CD4-positive, alpha-beta T cell treated with Interleukin-1 beta for 1 hour (primary cell): ENCODE measurements around the gene CLEC19A.
"Not testable (repeated sequence)": the region's sequence is repeated elsewhere in the genome, so short reads cannot be mapped to it uniquely, and the experiment has no call there.

Experiments
- DNase-seq, 2 donors: peaks; one replicate each; pipeline ENCODE4 v3.0.0-alpha.2; 2020 to 2022

Gene CLEC19A

GRCh38 chr16:19287241-19287640, 1.7 kb downstream of the CLEC19A start:
- DNase-seq = no peak

GRCh38 chr16:19288872-19289799, 3.6 kb downstream of the CLEC19A start:
- no peak for DNase-seq

- DNase-seq = no peak
Measured at GRCh38 chr16:19289811-19290485, 4.4 kb downstream of the CLEC19A start.

GRCh38 chr16:19290860-19291259, 5.3 kb downstream of the CLEC19A start:
- no peak for DNase-seq

- DNase-seq = peak in 1 of 2 donors; percentile 24
Measured at GRCh38 chr16:19291475-19291874, 5.9 kb downstream of the CLEC19A start.

- no peak for DNase-seq
Measured at GRCh38 chr16:19292186-19292585, 6.7 kb downstream of the CLEC19A start.

- peak; percentile 0 to 44 for DNase-seq
Measured at GRCh38 chr16:19294156-19294649, 8.7 kb downstream of the CLEC19A start.

GRCh38 chr16:19295393-19295792, 9.9 kb downstream of the CLEC19A start:
- DNase-seq = no peak

GRCh38 chr16:19297454-19297853, 11.9 kb downstream of the CLEC19A start:
- DNase-seq = no peak

GRCh38 chr16:19299565-19299964, 14.0 kb downstream of the CLEC19A start:
- no peak for DNase-seq

- DNase-seq = no peak
Measured at GRCh38 chr16:19301931-19302330, 16.4 kb downstream of the CLEC19A start.

- DNase-seq = no peak
Measured at GRCh38 chr16:19304750-19305149, 19.2 kb downstream of the CLEC19A start.

- no peak for DNase-seq
Measured at GRCh38 chr16:19305443-19305842, 19.9 kb downstream of the CLEC19A start.

- DNase-seq = no peak
Measured at GRCh38 chr16:19307587-19308241, 22.2 kb downstream of the CLEC19A start.

- no peak for DNase-seq
Measured at GRCh38 chr16:19308392-19308791, 22.9 kb downstream of the CLEC19A start.

GRCh38 chr16:19309178-19309577, 23.6 kb downstream of the CLEC19A start:
- DNase-seq = no peak

GRCh38 chr16:19314718-19315425, 29.3 kb downstream of the CLEC19A start:
- DNase-seq = no peak

GRCh38 chr16:19315889-19316433, 30.4 kb downstream of the CLEC19A start:
- DNase-seq = no peak

- DNase-seq = no peak
Measured at GRCh38 chr16:19316846-19317245, 31.3 kb downstream of the CLEC19A start.

GRCh38 chr16:19321186-19321585, 35.7 kb downstream of the CLEC19A start:
- DNase-seq = not testable (repeated sequence)

- no peak for DNase-seq
Measured at GRCh38 chr16:19323596-19323995, 38.1 kb downstream of the CLEC19A start.

GRCh38 chr16:19328364-19328763, 42.8 kb downstream of the CLEC19A start:
- no peak for DNase-seq
